ENCODE results near the gene LGALS9. TPM values are rescaled to one million over a fixed set of nuclear protein-coding genes. Genes with fewer than 3 reads are reported as not detected.

Gene LGALS9
- total and polyA plus RNA-seq, 2 donors (not counting 3 experiments of a cell fraction or from before 2014, with no cell fraction given) = 52.4 to 65.2 TPM

DNA sequence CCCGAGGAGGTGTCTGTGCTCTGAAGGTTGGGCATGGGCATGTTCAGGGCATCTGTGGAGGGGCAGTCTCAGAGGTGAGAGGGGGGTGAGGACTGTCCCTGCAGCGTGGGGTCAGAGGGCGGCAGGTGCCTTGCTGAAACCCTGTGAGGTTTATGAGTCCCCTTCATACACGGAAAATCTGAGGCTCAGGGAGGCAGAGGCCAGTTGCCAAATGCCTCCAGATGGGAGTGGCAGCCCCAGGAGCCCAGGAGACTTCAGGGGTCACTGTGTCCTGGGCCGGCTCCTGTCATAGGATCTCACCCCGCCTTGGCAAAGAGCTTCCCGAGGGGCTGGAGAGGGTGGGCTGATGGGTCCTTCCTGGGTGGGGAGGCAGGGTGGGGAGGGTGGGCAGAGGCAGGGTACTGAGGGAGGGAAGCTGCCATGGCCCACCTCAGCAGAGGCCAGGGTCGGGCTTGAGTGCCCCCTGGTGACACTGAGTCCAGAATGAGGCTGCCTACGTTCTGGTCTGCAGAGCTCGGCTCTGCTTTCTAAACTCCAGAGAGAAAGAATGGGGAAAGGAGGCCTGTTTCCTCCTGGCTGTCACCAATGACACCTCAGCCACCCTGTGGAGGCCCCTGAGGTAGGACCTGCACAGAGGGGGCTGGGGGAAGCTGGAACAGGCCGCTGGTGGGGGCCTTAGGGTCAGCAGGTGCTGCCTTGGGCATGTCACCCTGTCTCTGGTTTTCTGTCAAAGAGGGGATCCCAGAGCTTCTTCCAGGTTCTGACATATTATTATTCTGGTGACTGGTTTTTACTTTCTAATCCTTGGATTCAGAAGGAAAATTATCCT is 1.1 kb downstream of the LGALS9 start:
- no TSS peak for BruUV-seq (replicated peaks)
- Histone ChIP-seq H3K36me3 (ENCODE audit: control insufficient read depth in 2 of 2, extremely low read depth in 1 of 2, insufficient read depth in 2 of 2, low read length in 2 of 2) (no peaks in the 10 kb centered on the region), H3K79me2 (ENCODE audit: control insufficient read depth, insufficient read depth, low read length) (no peaks in the 10 kb centered on the region), H3K4me3 (replicated peaks in 1 of 3; ENCODE audit: insufficient read depth in 1 of 3, low read depth in 1 of 3, low read length in 3 of 3) (peak overlapping the region in 1 of 3 experiments; percentile 8), H3K27me3 (ENCODE audit: control insufficient read depth in 2 of 2, insufficient read depth in 2 of 2, low read length in 2 of 2) (no peaks in the 10 kb centered on the region), H3K27ac (ENCODE audit: insufficient read depth, low read depth, low read length) (no peak overlapping the region), H4K20me1 (replicated peaks; ENCODE audit: control insufficient read depth, extremely low read depth, insufficient read depth, low read length) (no peaks in the 10 kb centered on the region), H2AFZ (ENCODE audit: low read depth, low read length) (no peak overlapping the region), H3K4me2 (ENCODE audit: insufficient read depth, low read length) (no peak overlapping the region), H3K9me3 (replicated peaks; ENCODE audit: control insufficient read depth, insufficient read depth, low read length) (no peaks in the 10 kb centered on the region), H3K9me1 (replicated peaks; ENCODE audit: control insufficient read depth, extremely low read depth, insufficient read depth, low read length) (no peaks in the 10 kb centered on the region), H3K9ac (replicated peaks; ENCODE audit: extremely low read depth, insufficient read depth, low read length) (no peak overlapping the region), H3K4me1 (ENCODE audit: control insufficient read depth, extremely low read depth, insufficient read depth, low read length) (peaks cover 12% of the 10 kb centered on the region)
- intact Hi-C loops (cut with micrococcal nuclease) (no loop called here), dilution Hi-C loops (cut with MboI; ENCODE audit: extremely low pct_ligation_motif_present, low sequenced_read_pairs) (no loop called here)
- ChIA-PET CTCF (interaction anchor here (1.2 to 2.2 kb wide), 4 partner anchors 18 to 277 kb away, joined by 3 to 8 read pairs (median 5); no protein-coding TSS in a partner anchor), POLR2A (no interaction called here)
- FAIRE-seq (no peak), DNase-seq (ENCODE audit: low read depth, low spot score) (no peak)
- no peak for TF ChIP-seq POLR2AphosphoS5 (IDR thresholded peaks at IDR 0.05; ENCODE audit: insufficient read depth, low read depth, low read length)
- no peak for TF ChIP-seq GATA2 (IDR thresholded peaks at IDR 0.05; ENCODE audit: insufficient read depth, insufficient read length, low read depth, low read length)
- TF ChIP-seq, protein P1, sequence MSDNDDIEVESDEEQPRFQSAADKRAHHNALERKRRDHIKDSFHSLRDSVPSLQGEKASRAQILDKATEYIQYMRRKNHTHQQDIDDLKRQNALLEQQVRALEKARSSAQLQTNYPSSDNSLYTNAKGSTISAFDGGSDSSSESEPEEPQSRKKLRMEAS (IDR thresholded peaks at IDR 0.05; ENCODE audit: insufficient read depth, insufficient read length) = no peak
- TF ChIP-seq MYC (IDR thresholded peaks at IDR 0.05; ENCODE audit: low read depth, low read length) = no peak
- TF ChIP-seq POLR2A (IDR thresholded peaks at IDR 0.05; ENCODE audit: low read depth, low read length) = no peak
- TF ChIP-seq, protein P2, sequence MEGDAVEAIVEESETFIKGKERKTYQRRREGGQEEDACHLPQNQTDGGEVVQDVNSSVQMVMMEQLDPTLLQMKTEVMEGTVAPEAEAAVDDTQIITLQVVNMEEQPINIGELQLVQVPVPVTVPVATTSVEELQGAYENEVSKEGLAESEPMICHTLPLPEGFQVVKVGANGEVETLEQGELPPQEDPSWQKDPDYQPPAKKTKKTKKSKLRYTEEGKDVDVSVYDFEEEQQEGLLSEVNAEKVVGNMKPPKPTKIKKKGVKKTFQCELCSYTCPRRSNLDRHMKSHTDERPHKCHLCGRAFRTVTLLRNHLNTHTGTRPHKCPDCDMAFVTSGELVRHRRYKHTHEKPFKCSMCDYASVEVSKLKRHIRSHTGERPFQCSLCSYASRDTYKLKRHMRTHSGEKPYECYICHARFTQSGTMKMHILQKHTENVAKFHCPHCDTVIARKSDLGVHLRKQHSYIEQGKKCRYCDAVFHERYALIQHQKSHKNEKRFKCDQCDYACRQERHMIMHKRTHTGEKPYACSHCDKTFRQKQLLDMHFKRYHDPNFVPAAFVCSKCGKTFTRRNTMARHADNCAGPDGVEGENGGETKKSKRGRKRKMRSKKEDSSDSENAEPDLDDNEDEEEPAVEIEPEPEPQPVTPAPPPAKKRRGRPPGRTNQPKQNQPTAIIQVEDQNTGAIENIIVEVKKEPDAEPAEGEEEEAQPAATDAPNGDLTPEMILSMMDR (IDR thresholded peaks at IDR 0.05; ENCODE audit: extremely low read depth in 1 of 2, insufficient read depth in 1 of 2, low read depth in 1 of 2, low read length in 2 of 2) = no peak
- no peak for TF ChIP-seq FOS (IDR thresholded peaks at IDR 0.05; ENCODE audit: borderline replicate concordance, insufficient read depth, low read length)
- no peak for TF ChIP-seq JUN (IDR thresholded peaks at IDR 0.05; ENCODE audit: borderline replicate concordance, insufficient read depth, insufficient read length, low read depth)
- no peak for TF ChIP-seq EZH2 (IDR thresholded peaks at IDR 0.05; ENCODE audit: borderline replicate concordance, low read depth, low read length, severe bottlenecking)

Measured in endothelial cell of umbilical vein (primary cell).